ENCODE data around the gene CYGB. TPM values are rescaled to one million over a fixed set of nuclear protein-coding genes. Genes with fewer than 3 reads are reported as not detected.

CYGB gene
- total and polyA plus RNA-seq, 2 of the 13 experiments (the other 11 are each of a cell fraction or from before 2014, with no cell fraction given): 18.9 to 27.1 TPM

GRCh38 chr17:76569607-76570279, 32.2 kb upstream of the CYGB start (continued):
- TF ChIP-seq PBX2 (CRISPR knock-in tag; IDR thresholded peaks at IDR 0.05) (no peak), ZMYM3 (CRISPR knock-in tag; IDR thresholded peaks at IDR 0.05) (no peak; the same call in 1 of the 2 replicates), ZNF274 (CRISPR knock-in tag; IDR thresholded peaks at IDR 0.05) (peak; percentile 37; the same call in 1 of the 2 replicates), ZNF768 (CRISPR knock-in tag; IDR thresholded peaks at IDR 0.05) (peak; percentile 62), NR2C2 (CRISPR knock-in tag; IDR thresholded peaks at IDR 0.05; ENCODE audit: borderline replicate concordance) (peak; percentile 46; the same call in 1 of the 2 replicates), SIX4 (CRISPR knock-in tag; IDR thresholded peaks at IDR 0.05) (peak; percentile 56), RARA (CRISPR knock-in tag; IDR thresholded peaks at IDR 0.05) (peak; percentile 76), GABPB1 (CRISPR knock-in tag; IDR thresholded peaks at IDR 0.05) (peak; percentile 46; the same call in 1 of the 2 replicates), TFE3 (CRISPR knock-in tag; IDR thresholded peaks at IDR 0.05) (peak; percentile 56), FLYWCH1 (CRISPR knock-in tag; IDR thresholded peaks at IDR 0.05) (no peak), PATZ1 (CRISPR knock-in tag; IDR thresholded peaks at IDR 0.05) (peak; percentile 82), NAIF1 (CRISPR knock-in tag; IDR thresholded peaks at IDR 0.05; ENCODE audit: borderline replicate concordance) (no peak), NRL (CRISPR knock-in tag; IDR thresholded peaks at IDR 0.05; ENCODE audit: borderline replicate concordance) (peak; percentile 53; the same call in 1 of the 2 replicates), NCOA5 (CRISPR knock-in tag; IDR thresholded peaks at IDR 0.05) (no peak), WIZ (CRISPR knock-in tag; IDR thresholded peaks at IDR 0.05) (no peak)
- TF ChIP-seq, protein P1, sequence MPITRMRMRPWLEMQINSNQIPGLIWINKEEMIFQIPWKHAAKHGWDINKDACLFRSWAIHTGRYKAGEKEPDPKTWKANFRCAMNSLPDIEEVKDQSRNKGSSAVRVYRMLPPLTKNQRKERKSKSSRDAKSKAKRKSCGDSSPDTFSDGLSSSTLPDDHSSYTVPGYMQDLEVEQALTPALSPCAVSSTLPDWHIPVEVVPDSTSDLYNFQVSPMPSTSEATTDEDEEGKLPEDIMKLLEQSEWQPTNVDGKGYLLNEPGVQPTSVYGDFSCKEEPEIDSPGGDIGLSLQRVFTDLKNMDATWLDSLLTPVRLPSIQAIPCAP (CRISPR knock-in tag; IDR thresholded peaks at IDR 0.05; ENCODE audit: low read depth): no peak
- TF ChIP-seq, protein P2, sequence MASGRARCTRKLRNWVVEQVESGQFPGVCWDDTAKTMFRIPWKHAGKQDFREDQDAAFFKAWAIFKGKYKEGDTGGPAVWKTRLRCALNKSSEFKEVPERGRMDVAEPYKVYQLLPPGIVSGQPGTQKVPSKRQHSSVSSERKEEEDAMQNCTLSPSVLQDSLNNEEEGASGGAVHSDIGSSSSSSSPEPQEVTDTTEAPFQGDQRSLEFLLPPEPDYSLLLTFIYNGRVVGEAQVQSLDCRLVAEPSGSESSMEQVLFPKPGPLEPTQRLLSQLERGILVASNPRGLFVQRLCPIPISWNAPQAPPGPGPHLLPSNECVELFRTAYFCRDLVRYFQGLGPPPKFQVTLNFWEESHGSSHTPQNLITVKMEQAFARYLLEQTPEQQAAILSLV (CRISPR knock-in tag; IDR thresholded peaks at IDR 0.05; ENCODE audit: borderline replicate concordance): 0 out of 2 replicates have a peak, but pooled peaks have one; percentile 43
- TF ChIP-seq, protein P3, sequence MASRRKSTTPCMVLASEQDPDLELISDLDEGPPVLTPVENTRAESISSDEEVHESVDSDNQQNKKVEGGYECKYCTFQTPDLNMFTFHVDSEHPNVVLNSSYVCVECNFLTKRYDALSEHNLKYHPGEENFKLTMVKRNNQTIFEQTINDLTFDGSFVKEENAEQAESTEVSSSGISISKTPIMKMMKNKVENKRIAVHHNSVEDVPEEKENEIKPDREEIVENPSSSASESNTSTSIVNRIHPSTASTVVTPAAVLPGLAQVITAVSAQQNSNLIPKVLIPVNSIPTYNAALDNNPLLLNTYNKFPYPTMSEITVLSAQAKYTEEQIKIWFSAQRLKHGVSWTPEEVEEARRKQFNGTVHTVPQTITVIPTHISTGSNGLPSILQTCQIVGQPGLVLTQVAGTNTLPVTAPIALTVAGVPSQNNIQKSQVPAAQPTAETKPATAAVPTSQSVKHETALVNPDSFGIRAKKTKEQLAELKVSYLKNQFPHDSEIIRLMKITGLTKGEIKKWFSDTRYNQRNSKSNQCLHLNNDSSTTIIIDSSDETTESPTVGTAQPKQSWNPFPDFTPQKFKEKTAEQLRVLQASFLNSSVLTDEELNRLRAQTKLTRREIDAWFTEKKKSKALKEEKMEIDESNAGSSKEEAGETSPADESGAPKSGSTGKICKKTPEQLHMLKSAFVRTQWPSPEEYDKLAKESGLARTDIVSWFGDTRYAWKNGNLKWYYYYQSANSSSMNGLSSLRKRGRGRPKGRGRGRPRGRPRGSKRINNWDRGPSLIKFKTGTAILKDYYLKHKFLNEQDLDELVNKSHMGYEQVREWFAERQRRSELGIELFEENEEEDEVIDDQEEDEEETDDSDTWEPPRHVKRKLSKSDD (CRISPR knock-in tag; IDR thresholded peaks at IDR 0.05; ENCODE audit: low read depth): 0 out of 2 replicates have a peak, but pooled peaks have one; percentile 50
